AG09309 (cell line): ENCODE measurements around the gene DAAM1.

ENCODE experiments used
- DNase-seq: peaks from one replicate; pipeline ENCODE4 v3.0.0-alpha.2; 2010; ENCODE audit warnings: low read depth
- H3K4me3 ChIP-seq: 2 replicates; pipeline ENCODE4 v1.5.1; 2011; ENCODE audit warnings: mild to moderate bottlenecking, low read depth, low read length, moderate library complexity; ENCODE audit not compliant: control insufficient read depth
- TF ChIP-seq, protein P1 (sequence below): IDR thresholded peaks from 2 replicates; pipeline ENCODE4 v1.5.1; 2011; ENCODE audit warnings: mild to moderate bottlenecking, low read depth, low read length, inconsistent platforms; ENCODE audit not compliant: insufficient read depth, control insufficient read depth; ENCODE audit errors: missing control alignments

The DAAM1 gene

DNA sequence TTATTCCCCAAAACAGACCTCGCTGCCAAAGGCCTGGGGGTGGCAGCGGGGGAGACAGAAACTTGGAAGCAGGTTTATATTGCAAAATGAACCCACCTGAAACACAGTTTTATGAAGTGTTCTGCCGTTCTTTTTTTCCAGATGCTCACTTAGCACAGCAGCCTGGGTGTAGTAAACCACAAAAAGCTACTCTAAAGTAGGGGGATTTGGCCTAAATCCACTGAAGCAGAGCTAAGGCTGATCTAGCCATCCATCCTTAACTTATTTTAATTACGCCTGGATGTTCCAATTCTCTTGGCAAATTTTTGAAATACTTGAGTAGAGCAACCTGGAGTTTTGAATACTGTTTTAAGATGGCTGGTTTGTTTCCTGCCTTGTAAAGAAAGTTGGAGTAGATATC, 155.5 kb downstream of the DAAM1 start:
- no peak for DNase-seq
- TF ChIP-seq, protein P1, sequence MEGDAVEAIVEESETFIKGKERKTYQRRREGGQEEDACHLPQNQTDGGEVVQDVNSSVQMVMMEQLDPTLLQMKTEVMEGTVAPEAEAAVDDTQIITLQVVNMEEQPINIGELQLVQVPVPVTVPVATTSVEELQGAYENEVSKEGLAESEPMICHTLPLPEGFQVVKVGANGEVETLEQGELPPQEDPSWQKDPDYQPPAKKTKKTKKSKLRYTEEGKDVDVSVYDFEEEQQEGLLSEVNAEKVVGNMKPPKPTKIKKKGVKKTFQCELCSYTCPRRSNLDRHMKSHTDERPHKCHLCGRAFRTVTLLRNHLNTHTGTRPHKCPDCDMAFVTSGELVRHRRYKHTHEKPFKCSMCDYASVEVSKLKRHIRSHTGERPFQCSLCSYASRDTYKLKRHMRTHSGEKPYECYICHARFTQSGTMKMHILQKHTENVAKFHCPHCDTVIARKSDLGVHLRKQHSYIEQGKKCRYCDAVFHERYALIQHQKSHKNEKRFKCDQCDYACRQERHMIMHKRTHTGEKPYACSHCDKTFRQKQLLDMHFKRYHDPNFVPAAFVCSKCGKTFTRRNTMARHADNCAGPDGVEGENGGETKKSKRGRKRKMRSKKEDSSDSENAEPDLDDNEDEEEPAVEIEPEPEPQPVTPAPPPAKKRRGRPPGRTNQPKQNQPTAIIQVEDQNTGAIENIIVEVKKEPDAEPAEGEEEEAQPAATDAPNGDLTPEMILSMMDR = no peak
- no peak overlapping the region for H3K4me3 ChIP-seq

DNA sequence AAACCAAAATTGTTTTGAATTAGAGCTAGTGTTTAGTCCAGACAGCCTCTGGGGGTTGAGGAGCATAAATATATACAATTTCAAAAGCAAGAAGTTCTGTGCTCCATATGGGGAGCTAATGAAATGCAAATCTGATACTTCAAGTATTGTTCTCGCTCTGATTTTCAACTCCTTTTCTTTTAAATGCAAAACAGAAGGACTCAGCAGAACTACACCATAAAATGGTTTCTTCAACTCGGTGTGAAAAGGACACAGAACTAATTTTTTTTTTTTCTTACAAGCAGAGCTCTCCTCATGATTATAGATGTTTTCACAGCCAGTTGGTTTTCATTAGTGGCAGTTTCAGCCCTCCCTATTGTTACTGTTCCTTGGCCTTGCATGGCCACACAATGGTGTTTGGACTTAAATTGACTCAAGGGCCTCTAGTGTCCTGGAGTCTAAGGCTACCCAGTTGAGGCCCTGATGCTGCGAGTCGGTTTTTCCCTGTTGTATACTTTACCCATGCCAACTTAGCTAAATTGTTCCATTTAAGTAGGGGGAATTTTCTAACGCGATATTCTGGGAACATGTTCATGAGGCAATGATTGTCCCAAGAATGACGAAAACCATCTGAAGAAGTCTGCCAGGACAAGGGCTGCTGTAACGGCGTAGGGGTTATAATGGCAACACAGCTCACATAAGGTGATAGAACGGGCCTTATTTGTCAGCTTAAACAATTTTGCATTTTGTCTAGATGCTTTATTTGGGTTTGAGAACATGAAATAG, 156.4 kb downstream of the DAAM1 start:
- TF ChIP-seq, protein P1 = no peak
- H3K4me3 ChIP-seq = no peak overlapping the region
- no peak for DNase-seq

DNA sequence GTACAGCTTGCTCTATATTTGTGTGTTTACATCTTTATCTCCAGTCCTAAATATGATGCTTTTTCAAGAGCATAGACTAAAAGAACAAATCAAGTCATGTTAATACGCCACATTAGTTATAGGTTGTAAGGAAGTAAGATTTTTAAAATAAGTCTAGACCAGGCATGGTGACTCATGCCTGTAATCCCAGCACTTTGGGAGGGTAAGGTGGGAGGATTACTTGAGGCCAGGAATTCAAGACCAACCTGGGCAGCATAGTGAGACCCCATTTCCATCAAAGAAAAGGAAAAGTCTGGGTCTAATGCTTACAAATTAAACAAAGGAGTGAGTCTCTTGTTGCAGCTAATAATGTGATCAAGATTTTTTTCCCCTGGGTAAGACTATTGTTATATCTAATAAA, 157.9 kb downstream of the DAAM1 start:
- H3K4me3 ChIP-seq = no peak overlapping the region
- DNase-seq = no peak
- TF ChIP-seq, protein P1 = no peak

DNA sequence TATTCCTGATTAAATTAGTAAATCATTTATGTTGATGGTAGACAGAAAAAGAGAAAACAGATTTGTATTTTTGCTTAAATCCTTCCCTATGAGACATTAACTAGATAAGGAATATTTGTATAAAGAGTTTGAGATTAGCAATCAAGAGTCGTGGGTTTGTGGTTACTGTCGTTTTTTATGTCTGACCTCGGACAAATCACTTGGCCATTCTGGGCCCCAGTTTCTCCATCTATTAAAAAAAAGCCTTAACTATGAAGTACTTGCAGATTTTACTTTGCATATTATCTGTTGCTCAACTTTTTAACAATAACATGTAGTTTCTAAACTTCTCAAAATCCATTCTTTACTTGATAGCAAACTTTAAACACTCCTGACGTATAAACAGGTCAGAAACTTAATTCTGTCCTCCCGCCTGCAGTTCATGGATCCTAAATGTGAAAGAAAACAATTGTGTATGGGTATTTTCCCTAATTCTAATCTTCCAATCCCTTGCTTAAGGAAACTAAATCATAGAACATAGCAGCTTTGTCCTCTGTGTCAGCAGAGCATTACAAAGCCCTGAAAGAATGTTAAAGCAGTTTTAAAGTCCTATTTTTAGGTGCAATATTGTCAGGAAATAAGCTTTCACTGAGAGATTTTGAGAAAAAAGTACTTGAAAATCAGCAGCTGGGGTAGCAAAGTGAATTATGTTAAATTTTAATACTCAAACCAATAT, 158.5 kb downstream of the DAAM1 start:
- H3K4me3 ChIP-seq = no peak overlapping the region

DNA sequence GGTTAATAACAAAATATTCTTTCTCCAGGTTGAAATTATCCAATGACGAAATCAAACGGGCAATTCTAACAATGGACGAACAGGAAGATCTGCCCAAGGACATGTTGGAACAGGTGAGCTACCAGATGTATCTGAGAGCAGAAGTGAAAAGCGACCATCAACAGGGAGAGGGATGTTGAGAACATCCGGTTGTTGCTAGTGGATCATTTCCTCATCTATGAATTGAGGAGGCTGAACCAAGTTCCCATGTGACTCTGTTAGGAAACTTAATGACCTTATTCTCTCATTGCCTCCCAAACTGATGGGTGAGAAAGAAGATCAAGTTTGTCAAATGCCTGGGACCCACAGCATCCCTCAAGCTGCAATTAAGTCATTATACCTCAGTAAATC, 159.0 kb downstream of the DAAM1 start:
- TF ChIP-seq, protein P1 = no peak
- no peak for DNase-seq
- H3K4me3 ChIP-seq = no peak overlapping the region

More for the DNA sequence above, 158.5 kb downstream of the DAAM1 start:
- TF ChIP-seq, protein P1 = no peak
- DNase-seq = no peak

DNA sequence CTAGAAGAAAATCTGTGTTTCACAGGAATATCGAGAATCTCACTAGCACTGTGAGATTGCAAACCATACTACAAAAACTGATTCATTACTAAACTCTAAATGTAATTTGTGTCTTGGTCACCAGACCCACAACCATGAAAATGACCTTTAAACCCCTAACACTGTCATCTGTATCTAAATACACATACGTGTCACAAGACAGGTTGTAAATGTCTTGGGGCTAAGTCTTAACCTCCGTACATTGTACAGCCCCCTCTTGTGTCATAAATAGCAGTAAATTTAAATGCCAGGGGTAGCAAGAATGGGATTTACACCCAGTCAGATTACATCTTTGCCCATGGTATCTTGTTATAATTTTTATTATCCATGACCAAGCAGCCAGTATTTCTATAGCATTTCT, 159.4 kb downstream of the DAAM1 start:
- TF ChIP-seq, protein P1 = no peak
- H3K4me3 ChIP-seq = no peak overlapping the region
- DNase-seq = no peak
